ENCODE results near the gene MED16.
"Not testable (repeated sequence)": the region's sequence is repeated elsewhere in the genome, so short reads cannot be mapped to it uniquely, and the experiment has no call there.

MED16 gene

DNA sequence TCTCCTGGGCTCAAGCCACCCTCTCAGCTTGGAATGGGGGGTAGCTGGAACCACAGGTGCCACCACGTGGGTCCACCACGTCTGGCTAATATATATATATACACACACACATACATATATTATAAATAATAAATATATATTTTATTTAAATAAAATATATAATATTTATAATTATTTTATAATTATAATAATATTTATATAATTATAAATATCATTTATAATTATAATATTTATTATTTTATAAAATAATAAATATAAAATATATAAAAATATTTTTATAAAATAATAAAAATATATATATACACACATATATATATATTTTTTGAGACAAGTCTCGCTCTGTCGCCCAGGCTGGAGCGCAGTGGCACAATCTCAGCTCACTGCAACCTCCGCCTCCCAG, 38.4 kb downstream of the MED16 start:
- DNase-seq (ENCODE audit: low spot score), result no peak

- not testable (repeated sequence) for DNase-seq (ENCODE audit: low spot score)
Measured at GRCh38 chr19:853614-854220, 39.3 kb downstream of the MED16 start.

DNA sequence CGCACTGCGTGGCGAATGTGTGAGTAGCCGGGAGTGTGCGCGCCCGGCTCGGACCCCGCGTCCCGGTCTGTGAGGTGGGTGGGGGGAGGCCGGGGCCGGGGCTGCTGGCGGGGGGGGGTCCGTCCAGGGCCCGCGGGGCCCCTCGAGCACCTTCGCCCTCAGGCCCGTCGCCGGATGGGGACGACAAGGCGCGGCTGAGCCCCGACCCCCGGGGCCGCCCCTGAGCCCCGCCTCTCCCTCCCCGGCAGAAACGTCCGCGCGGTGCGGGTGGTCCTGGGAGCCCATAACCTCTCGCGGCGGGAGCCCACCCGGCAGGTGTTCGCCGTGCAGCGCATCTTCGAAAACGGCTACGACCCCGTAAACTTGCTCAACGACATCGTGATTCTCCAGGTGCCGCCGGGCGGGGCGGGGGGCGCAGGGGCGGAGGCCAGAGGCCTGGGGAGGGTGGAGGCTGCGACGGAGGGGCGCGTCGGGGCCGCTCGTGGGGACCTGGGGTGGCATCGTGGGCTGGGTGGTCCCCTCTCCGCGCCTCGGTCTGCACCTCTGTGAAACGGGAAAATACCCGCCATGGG, 39.9 kb downstream of the MED16 start:
- DNase-seq (ENCODE audit: low spot score), result no peak

GRCh38 chr19:852136-853013, 40.6 kb downstream of the MED16 start, which contains the start of gene ELANE:
Gene ELANE (plus strand): TSS chr19:852303. CDS start chr19:852329, 26 bp downstream.
- no peak for DNase-seq (ENCODE audit: low spot score)

GRCh38 chr19:850979-851335, 42.0 kb downstream of the MED16 start:
- DNase-seq (ENCODE audit: low spot score), result no peak

DNA sequence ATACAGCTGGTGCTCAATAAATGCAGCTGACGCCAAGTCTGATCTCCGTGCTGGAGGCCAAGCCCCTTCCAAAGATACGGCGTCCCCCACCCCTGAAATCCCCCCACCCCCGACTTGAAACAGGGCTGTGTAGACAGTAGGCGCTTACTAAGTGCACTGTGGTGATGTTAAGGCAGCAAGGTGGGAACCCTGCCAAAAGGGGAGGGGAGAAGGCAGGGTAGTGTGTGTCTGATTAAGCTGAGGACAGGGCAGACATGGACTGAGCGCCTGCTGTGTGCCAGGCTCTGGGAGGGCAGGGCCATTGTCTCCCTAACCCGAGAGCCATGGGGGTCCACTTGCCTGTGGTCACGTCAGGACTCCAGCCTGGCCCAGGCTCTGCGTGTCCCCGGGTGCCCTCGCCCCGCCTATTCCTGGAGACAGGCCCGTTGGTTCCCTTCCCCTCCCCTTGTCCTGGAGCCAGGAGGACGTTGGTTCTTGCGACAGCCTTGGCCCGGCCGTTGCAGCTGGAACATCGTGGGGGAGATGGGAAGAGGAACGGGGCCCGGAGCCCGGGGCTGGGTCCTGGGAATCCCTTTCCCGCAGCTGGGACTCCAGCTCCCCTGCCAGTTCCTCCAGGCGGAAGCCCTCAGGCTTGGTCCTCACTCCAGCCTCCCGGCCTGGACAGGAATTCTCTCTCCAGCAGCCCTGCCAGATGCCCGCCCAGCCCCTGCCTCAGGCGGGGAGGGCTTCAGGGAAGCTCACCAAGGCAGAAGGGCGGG, 42.6 kb downstream of the MED16 start:
- DNase-seq (ENCODE audit: low spot score), result no peak

- DNase-seq (ENCODE audit: low spot score), result not testable (repeated sequence)
Measured at GRCh38 chr19:849195-849594, 43.8 kb downstream of the MED16 start.

DNA sequence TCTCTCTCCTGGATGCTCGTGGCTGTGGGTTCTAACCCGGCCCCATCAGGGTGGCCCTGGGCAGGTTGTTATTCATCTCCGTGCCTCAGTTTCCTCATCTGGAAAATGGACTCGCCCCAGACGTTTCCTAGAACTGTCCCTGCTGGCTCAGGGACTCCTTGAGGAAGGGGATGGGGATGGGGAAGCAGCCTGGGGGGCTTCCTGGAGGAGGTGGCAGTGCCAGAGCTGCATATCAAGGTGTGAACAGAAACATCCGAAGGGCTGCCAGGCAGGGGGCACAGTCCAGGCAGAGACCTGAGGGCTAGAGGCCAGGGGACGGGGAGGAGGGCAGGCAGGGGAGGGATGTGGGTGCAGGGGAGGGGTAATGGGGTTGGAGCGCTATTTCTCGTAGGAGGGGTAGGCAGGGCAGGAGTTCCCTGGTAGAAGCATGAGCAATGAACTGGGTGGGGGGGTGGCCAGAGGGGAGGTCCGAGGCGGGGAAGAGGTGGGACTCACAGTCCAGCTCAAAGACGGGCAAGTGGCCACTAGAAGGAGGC, 44.5 kb downstream of the MED16 start:
- DNase-seq (ENCODE audit: low spot score), result no peak

DNA sequence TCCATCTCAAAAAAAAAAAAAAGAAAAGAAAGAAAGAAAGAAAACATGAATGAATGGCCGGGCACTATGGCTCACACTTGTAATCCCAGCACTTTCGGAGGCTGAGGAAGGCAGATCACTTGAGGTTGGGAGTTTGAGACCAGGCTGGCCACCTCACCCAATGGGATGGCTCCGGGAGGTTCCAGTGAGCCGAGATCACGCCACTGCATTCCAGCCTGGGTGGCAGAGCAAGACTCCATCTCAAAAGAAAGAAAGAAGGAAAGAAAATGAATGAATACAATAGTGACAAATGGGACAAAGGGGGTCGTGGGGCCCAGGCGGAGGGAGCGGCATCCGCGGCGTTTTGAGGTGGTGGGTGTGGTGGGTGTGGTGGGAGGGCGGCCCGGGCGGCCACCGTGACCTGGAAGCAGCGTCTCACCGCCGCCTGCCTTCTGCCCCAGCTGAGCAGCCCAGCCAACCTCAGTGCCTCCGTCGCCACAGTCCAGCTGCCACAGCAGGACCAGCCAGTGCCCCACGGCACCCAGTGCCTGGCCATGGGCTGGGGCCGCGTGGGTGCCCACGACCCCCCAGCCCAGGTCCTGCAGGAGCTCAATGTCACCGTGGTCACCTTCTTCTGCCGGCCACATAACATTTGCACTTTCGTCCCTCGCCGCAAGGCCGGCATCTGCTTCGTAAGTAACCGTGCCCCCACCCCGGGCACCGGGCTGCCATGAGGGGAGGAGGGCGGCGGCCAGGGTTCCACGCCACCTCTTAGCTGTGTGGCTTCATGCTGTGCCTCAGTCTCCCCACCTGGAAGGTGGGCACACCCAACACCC, 47.1 kb downstream of the MED16 start:
- no peak for DNase-seq (ENCODE audit: low spot score)

- DNase-seq (ENCODE audit: low spot score), result no peak
Measured at GRCh38 chr19:844546-844971, 48.4 kb downstream of the MED16 start.

DNA sequence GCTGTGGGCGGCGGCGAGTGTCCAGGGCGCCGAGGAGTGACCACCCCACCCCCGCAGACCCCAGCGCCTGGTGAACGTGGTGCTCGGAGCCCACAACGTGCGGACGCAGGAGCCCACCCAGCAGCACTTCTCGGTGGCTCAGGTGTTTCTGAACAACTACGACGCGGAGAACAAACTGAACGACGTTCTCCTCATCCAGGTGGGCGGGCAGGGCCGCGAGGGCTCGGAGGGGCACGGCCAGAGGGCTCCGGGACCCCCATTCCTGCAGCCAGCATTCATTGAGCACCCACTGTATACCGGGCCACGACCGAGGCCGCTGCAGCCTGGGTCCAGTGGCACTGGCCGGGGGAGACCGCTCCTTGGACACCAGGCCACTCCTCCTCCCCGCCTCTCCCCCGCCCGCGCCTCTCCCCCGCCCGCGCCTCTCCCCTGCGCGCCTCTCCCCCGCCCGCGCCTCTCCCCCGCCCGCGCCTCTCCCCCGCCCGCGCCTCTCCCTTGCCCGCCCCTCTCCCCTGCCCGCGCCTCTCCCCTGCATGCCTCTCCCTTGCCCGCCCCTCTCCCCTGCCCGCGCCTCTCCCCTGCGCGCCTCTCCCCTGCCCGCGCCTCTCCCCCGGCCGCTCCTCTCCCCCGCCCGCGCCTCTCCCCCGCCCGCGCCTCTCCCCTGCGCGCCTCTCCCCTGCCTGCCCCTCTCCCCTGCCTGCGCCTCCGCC, 49.0 kb downstream of the MED16 start:
- DNase-seq (ENCODE audit: low spot score), result no peak

GRCh38 chr19:843180-843835, 49.7 kb downstream of the MED16 start:
- no peak for DNase-seq (ENCODE audit: low spot score)

DNA sequence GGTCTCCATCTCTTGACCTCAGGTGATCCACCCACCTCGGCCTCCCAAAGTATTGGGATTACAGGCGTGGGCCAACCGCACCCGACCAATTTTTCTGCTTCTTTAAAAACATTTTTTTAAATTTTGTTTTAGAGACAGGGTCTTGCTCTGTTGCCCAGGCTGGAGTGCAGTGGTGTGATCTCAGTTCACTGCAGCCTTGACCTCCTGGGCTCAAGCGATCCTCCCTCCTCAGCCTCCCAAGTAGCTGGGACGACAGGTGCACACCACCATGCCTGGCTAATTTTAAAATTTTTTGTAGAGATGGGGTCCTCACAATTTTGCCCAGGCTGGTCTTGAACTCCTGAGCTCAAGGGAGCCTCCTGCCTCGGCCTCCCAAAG, 50.2 kb downstream of the MED16 start:
- DNase-seq (ENCODE audit: low spot score), result not testable (repeated sequence)

DNA sequence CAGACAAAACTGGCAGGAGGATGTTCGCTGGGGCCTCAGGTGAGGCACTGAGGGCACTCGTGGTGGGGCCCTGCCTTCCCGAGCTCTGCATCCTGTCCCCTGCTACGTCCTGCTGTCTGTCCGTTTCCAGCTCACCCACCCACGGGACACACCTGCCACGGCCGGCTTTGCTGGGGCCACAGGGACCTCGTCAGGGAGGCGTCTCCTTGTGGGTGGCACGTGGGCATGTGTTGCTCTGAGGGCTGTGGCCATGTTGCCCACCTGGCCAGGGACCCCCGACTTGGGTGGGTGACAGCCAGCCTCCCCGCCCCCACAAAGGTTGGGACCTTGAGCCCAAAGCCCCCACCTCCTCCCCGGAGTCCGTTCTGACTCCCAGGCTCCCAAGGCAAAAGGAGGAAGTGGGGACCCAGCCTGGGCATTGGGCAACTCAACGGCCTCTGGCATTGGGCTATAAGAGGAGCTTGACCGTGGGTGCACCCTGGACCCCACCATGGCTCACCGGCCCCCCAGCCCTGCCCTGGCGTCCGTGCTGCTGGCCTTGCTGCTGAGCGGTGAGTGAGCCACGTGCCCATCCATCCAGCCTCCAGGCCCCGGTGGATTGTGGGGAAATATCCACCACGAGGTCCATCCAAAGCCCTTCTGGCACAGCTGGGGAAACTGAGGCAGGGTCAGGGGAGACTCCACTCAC, 52.3 kb downstream of the MED16 start, which contains the start of gene PRTN3:
Gene PRTN3, plus strand, starts transcription at position 481 of the 688 bp plus-strand sequence. Its CDS starts 10 bp downstream, at position 491.
- DNase-seq (ENCODE audit: low spot score), result no peak

DNA sequence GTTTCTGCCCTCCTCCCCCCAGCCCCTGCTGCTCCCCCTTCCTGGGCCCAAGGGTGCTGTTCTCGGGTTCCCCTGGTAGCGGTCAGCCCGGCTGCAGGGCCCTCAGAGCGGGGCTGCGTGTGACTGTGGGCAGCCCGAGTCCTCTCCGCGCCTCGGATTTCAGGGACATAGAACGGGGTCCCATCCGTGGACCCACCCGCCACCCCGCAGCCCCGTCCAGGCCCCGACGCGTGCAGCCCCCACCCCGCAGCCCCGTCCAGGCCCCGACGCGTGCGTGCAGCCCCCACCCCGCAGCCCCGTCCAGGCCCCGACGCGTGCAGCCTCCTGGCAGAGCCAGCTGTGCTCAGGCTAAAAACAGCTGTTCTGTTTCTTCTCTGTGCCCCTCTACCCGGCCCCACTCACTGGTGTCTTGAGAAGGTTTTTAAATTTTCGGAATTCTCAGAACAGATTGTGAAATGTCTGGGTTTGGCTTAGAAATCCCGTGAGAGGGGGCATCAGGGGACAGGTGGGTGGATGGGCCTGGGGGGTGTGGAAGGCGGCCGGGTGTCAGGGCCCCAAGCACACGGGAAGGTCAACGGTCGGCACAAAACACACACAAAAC, 57.7 kb downstream of the MED16 start:
- DNase-seq (ENCODE audit: low spot score), result no peak

GRCh38 chr19:834216-834615, 58.8 kb downstream of the MED16 start:
- DNase-seq (ENCODE audit: low spot score), result no peak

DNA sequence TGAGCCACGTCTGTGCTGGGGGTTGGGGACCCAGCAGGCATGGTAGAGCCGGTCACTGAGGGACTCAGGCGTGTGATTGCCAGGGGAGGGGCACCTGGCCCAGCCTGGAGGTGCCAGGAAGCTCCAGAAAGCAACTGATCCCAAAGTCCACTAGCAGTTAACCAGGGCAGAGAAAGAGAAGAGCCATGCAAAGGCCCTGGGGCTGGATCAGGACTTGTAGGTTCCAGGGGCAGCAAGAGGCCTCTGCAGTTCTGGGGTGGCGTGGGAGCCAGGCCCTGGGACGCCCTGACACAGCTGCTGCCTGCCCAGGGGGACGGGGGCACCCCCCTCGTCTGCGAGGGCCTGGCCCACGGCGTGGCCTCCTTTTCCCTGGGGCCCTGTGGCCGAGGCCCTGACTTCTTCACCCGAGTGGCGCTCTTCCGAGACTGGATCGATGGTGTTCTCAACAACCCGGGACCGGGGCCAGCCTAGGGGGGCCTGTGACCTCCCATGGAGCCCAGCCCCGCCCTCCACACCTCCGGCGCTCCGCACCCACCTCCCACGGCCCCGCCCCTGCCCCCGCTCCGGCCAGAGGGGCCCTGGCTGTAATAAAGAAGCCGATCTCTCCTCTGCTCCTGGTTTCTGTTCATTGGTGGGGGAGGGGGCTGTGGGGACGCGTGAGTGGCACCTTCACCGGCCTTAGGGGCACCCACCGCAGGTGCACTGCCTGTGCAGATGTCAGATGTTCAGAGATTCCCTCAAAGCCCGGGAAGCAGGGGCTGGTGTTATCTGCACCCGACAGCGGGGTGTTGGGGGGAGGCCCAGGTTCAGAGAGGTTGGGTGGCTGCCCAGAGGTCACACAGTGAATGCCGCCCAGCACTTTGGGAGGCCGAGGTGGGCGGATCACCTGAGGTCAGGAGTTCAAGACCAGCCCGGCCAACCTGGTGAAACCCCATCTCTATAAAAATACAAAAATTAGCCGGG, 61.3 kb downstream of the MED16 start:
- no peak for DNase-seq (ENCODE audit: low spot score)
